B cell (primary cell): ENCODE data around the gene SLC22A17. TPM values are rescaled to one million over a fixed set of nuclear protein-coding genes. Genes with fewer than 3 reads are reported as not detected.
"Not testable (repeated sequence)": the region's sequence is repeated elsewhere in the genome, so short reads cannot be mapped to it uniquely, and the experiment has no call there.

ENCODE experiments used
- ATAC-seq: fragments of 200-7000 bp; cut with Tn5 transposase; one replicate; pipeline ENCODE4 v1.10.0; 2021; ENCODE audit warnings: low read depth, mild to moderate bottlenecking, moderate number of reproducible peaks, moderate library complexity
- CTCF ChIA-PET: fragments of 350-600 bp; sonication (Branson Sonifier 250); formaldehyde crosslinking; loops from one replicate; lab custom pipeline; 2021; ENCODE audit warnings: antibody characterized with exemption, inconsistent platforms; lab: Charles Lee
- POLR2A ChIA-PET: fragments of 350-600 bp; sonication (Branson Sonifier 250); formaldehyde crosslinking; loops from one replicate; lab custom pipeline; 2021; ENCODE audit warnings: antibody characterized with exemption; lab: Charles Lee
- DNase-seq: peaks from one replicate; pipeline ENCODE4 v3.0.0; 2013
- H2AFZ ChIP-seq: 2 replicates; pipeline ENCODE4 v1.6.1; 2012; ENCODE audit warnings: mild to moderate bottlenecking, low read depth, low read length; ENCODE audit not compliant: insufficient read depth, poor library complexity, severe bottlenecking
- H3K27ac ChIP-seq, 2 donors: 1 replicate in 1 of 2; 2 replicates in 1 of 2; pipeline ENCODE4 v1.5.1; 2012 to 2013; ENCODE audit warnings: low read length in 2 of 2, mild to moderate bottlenecking in 2 of 2, moderate library complexity in 1 of 2
- H3K27me3 ChIP-seq, 4 experiments: fragments of 200-600 bp in 1 of 4; sonication (generic) in 1 of 4; replicated peaks in 1 of 4; 1 replicate in 2 of 4; 2 replicates in 2 of 4; pipeline versions ENCODE4 v1.6.1 to v1.7.0; 2013 to 2016; ENCODE audit warnings: low read length in 3 of 4, mild to moderate bottlenecking in 2 of 4, mixed read lengths in 1 of 4, moderate library complexity in 1 of 4; ENCODE audit not compliant: insufficient read depth in 4 of 4, control insufficient read depth in 3 of 4; ENCODE audit errors: control extremely low read depth in 1 of 4
- H3K36me3 ChIP-seq, 2 experiments: replicated peaks in 1 of 2; 1 replicate in 1 of 2; 2 replicates in 1 of 2; pipeline versions ENCODE4 v1.6.1 to v1.7.1; 2013; ENCODE audit warnings: low read length in 1 of 2; ENCODE audit not compliant: insufficient read depth in 2 of 2, control insufficient read depth in 1 of 2; ENCODE audit errors: control extremely low read depth in 1 of 2, extremely low read depth in 1 of 2
- H3K4me1 ChIP-seq, 2 donors: fragments of 200-600 bp in 1 of 2; sonication (generic) in 1 of 2; 1 replicate in 1 of 2; 2 replicates in 1 of 2; pipeline versions ENCODE4 v1.5.1 to v1.6.1; 2013 to 2017; ENCODE audit warnings: low read length in 2 of 2; ENCODE audit not compliant: control insufficient read depth in 2 of 2, insufficient read depth in 2 of 2
- H3K4me2 ChIP-seq: replicated peaks from 2 replicates; pipeline ENCODE3; 2012; ENCODE audit warnings: mild to moderate bottlenecking, low read depth, low read length; ENCODE audit not compliant: poor library complexity, severe bottlenecking
- H3K4me3 ChIP-seq, 5 experiments: fragments of 200-600 bp in 1 of 5; sonication (generic) in 1 of 5; 1 replicate in 3 of 5; 2 replicates in 2 of 5; pipeline versions ENCODE4 v1.5.1 to v1.7.0; 2011 to 2016; ENCODE audit warnings: low read length in 4 of 5, mild to moderate bottlenecking in 4 of 5, low read depth in 2 of 5, control low read depth in 1 of 5, moderate library complexity in 1 of 5; ENCODE audit not compliant: insufficient read depth in 1 of 5; ENCODE audit errors: control extremely low read depth in 1 of 5, extremely low read depth in 1 of 5
- H3K79me2 ChIP-seq: fragments of 200-600 bp; sonication (generic); one replicate; pipeline ENCODE4 v1.6.0; 2016; ENCODE audit warnings: low read length; ENCODE audit not compliant: control insufficient read depth, insufficient read depth
- H3K9ac ChIP-seq: fragments of 200-600 bp; sonication (generic); 2 replicates; pipeline ENCODE4 v1.6.1; 2017; ENCODE audit warnings: mild to moderate bottlenecking, low read length, moderate library complexity
- H3K9me3 ChIP-seq, 3 donors: one replicate each; pipeline versions ENCODE4 v1.6.1 to v1.7.1; 2013; ENCODE audit warnings: low read length in 2 of 3; ENCODE audit not compliant: control insufficient read depth in 2 of 3, insufficient read depth in 1 of 3; ENCODE audit errors: control extremely low read depth in 1 of 3
- H4K20me1 ChIP-seq: 2 replicates; pipeline ENCODE4 v1.6.0; 2012; ENCODE audit warnings: mild to moderate bottlenecking, low read length; ENCODE audit not compliant: insufficient read depth, control insufficient read depth, poor library complexity, severe bottlenecking
- H3K27ac Mint-ChIP-seq: one replicate; pipeline ENCODE4 v1.8.0; 2021; ENCODE audit warnings: mixed read lengths
- H3K27me3 Mint-ChIP-seq: one replicate; pipeline ENCODE4 v1.8.0; 2021; ENCODE audit warnings: mixed read lengths
- H3K4me1 Mint-ChIP-seq: one replicate; pipeline ENCODE4 v1.8.0; 2021; ENCODE audit warnings: mixed read lengths
- H3K4me3 Mint-ChIP-seq: one replicate; pipeline ENCODE4 v1.8.0; 2021; ENCODE audit warnings: mixed read lengths
- H3K9me3 Mint-ChIP-seq: one replicate; pipeline ENCODE4 v1.8.0; 2022; ENCODE audit warnings: mixed read lengths; ENCODE audit not compliant: insufficient read depth
- CTCF ChIP-seq: fragments of 200-600 bp; IDR thresholded peaks from one replicate; pipeline ENCODE4 v1.8.0; 2022; ENCODE audit warnings: antibody characterized with exemption, mild to moderate bottlenecking
- EZH2 ChIP-seq: IDR thresholded peaks from 2 replicates; pipeline ENCODE4 v1.6.1; 2012; ENCODE audit warnings: borderline replicate concordance, low read depth, mild to moderate bottlenecking, moderate library complexity, low read length; ENCODE audit not compliant: insufficient read depth, poor library complexity, severe bottlenecking
- WGBS: methylation state at CpG from one replicate; pipeline ENCODE4 v1.1.5; 2013; ENCODE audit warnings: missing lambda C conversion rate; ENCODE audit not compliant: insufficient coverage; 5-methylcytosine and 5-hydroxymethylcytosine counted together
- intact Hi-C: fragments of 100-400 bp; cut with micrococcal nuclease; formaldehyde crosslinking; loops from one replicate; pipeline ENCODE4 v1.10.0; 2022
- polyA plus RNA-seq: library from polyadenylated mRNA; depleted of rRNA; stranded (reverse); fragments of >200 nt; gene quantifications from 2 replicates; pipeline ENCODE4 v1.2.3, GENCODE V29; 2012
- total RNA-seq, 2 donors: library from RNA; stranded (reverse); fragments of 120-200 nt in 1 of 2; gene quantifications; 1 replicate in 1 of 2; 2 replicates in 1 of 2; pipeline versions ENCODE4 v1.2.3 to v1.2.4, GENCODE V29; 2013 to 2022

The SLC22A17 gene
- total and polyA plus RNA-seq, 2 donors (not counting 1 experiment from before 2014, with no cell fraction given): 0.89 to 0.92 TPM

- DNase-seq, H3K9ac ChIP-seq, H4K20me1 ChIP-seq, H3K4me3 ChIP-seq, H3K27ac Mint-ChIP-seq, H3K79me2 ChIP-seq, H3K4me3 Mint-ChIP-seq, H2AFZ ChIP-seq, H3K4me2 ChIP-seq, H3K36me3 ChIP-seq, H3K27ac ChIP-seq, H3K9me3 ChIP-seq, H3K4me1 Mint-ChIP-seq, POLR2A ChIA-PET, H3K4me1 ChIP-seq, CTCF ChIA-PET, intact Hi-C loops, ATAC-seq, H3K9me3 Mint-ChIP-seq: not testable (repeated sequence)
- peaks cover 38% of the 10 kb centered on the region for H3K27me3 Mint-ChIP-seq
- WGBS: 71% methylated on average over 16 of the region's 16 CpGs
- peaks cover 0 to 19% (median 4%) of the 10 kb centered on the region in 4 experiments for H3K27me3 ChIP-seq
Measured at GRCh38 chr14:23400496-23401149, 47.9 kb upstream of the SLC22A17 start.

GRCh38 chr14:23399591-23399990 lies 46.9 kb upstream of the SLC22A17 start:
- no peak overlapping the region for H2AFZ ChIP-seq
- no peaks in the 10 kb centered on the region for H3K4me1 Mint-ChIP-seq
- H4K20me1 ChIP-seq: no peaks in the 10 kb centered on the region
- whole genome bisulfite sequencing: 85% methylated on average over 4 of the region's 6 CpGs
- no peak overlapping the region for H3K27ac Mint-ChIP-seq
- H3K9ac ChIP-seq: no peak overlapping the region
- H3K4me2 ChIP-seq: no peak overlapping the region
- ChIA-PET POLR2A (no interaction called here), CTCF (no interaction called here)
- peaks cover 0 to 11% (median 2%) of the 10 kb centered on the region in 4 experiments for H3K27me3 ChIP-seq
- ATAC-seq: no peak
- H3K79me2 ChIP-seq: no peaks in the 10 kb centered on the region
- H3K4me1 ChIP-seq: no peaks in the 10 kb centered on the region
- no peak for TF ChIP-seq CTCF
- no peak for TF ChIP-seq EZH2
- no peak for DNase-seq
- no peak overlapping the region for H3K27ac ChIP-seq
- H3K9me3 Mint-ChIP-seq: no peaks in the 10 kb centered on the region
- H3K4me3 ChIP-seq: no peak overlapping the region
- H3K27me3 Mint-ChIP-seq: peaks cover 33% of the 10 kb centered on the region
- intact Hi-C loops: no loop called here
- H3K4me3 Mint-ChIP-seq: no peak overlapping the region
- no peaks in the 10 kb centered on the region for H3K9me3 ChIP-seq
- H3K36me3 ChIP-seq: no peaks in the 10 kb centered on the region
